ENCODE measurements around the gene VIPR1.

- TF ChIP-seq POLR2A (IDR thresholded peaks at IDR 0.05) (no peak), CTCF (IDR thresholded peaks at IDR 0.05 in 4 of 5, conservative IDR thresholded peaks at IDR 0.05 in 1 of 5) (no peak)
These were observed 26.0 kb upstream of the VIPR1 start for GRCh38 chr3:42476225-42477125.
